ENCODE data around the gene LY9.
"Not testable (repeated sequence)": the region's sequence is repeated elsewhere in the genome, so short reads cannot be mapped to it uniquely, and the experiment has no call there.

Gene LY9

DNA sequence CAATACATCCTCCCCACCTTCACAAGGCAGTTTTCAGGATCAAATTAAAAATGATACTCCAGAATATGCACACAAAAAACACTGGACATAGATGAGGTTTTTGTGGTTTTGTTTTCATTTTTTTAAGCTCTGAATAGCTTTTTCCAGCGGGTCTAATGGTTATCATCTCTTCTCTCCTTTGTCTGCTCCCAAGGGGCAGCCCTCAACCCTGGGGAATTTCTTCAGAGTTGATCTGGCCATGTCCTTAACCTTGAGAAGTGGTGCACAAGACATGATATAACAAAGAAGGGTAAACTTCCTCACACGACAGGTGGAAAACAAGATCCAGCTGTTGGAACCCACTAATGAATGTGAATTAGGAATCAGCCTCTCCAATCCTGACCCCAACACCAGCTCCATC, 68.2 kb downstream of the LY9 start:
- DNase-seq (ENCODE audit: low spot score): no peak

DNA sequence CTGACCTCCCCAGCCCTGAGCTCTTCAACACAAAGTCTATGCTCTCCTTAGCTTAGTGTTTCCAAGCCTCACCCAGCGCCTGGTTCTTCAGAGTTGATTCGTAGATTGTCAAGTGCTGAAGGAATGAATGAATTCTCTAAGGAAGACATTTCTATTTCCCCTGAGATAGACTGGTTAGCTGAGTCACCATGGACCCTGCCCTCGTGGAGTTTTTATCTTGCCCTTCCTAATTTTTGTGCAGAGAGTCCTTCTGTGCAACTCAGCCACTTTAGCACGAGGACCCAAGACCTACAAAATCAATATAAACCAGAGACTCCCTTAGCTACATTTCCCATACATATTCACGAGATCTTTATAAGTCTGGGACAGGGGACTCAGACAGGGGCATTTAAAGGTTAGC, 69.4 kb downstream of the LY9 start:
- H3K27me3 ChIP-seq (ENCODE audit: insufficient read depth, poor library complexity, severe bottlenecking): no peaks in the 10 kb centered on the region
- H3K9me3 ChIP-seq (ENCODE audit: severe bottlenecking): no peaks in the 10 kb centered on the region
- H3K27ac ChIP-seq (ENCODE audit: poor library complexity, severe bottlenecking): no peak overlapping the region
- H3K36me3 ChIP-seq (ENCODE audit: low read depth): no peaks in the 10 kb centered on the region
- DNase-seq (ENCODE audit: low spot score): no peak
- H3K4me1 ChIP-seq (ENCODE audit: insufficient read depth, poor library complexity, severe bottlenecking): no peaks in the 10 kb centered on the region
- no peak overlapping the region for H3K4me3 ChIP-seq (ENCODE audit: severe bottlenecking)
- TF ChIP-seq, protein P1, sequence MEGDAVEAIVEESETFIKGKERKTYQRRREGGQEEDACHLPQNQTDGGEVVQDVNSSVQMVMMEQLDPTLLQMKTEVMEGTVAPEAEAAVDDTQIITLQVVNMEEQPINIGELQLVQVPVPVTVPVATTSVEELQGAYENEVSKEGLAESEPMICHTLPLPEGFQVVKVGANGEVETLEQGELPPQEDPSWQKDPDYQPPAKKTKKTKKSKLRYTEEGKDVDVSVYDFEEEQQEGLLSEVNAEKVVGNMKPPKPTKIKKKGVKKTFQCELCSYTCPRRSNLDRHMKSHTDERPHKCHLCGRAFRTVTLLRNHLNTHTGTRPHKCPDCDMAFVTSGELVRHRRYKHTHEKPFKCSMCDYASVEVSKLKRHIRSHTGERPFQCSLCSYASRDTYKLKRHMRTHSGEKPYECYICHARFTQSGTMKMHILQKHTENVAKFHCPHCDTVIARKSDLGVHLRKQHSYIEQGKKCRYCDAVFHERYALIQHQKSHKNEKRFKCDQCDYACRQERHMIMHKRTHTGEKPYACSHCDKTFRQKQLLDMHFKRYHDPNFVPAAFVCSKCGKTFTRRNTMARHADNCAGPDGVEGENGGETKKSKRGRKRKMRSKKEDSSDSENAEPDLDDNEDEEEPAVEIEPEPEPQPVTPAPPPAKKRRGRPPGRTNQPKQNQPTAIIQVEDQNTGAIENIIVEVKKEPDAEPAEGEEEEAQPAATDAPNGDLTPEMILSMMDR (IDR thresholded peaks at IDR 0.05; ENCODE audit: poor library complexity, severe bottlenecking): no peak
- no peak for ATAC-seq (ENCODE audit: low read depth)

More for the DNA sequence above, 68.2 kb downstream of the LY9 start:
- ATAC-seq (ENCODE audit: low read depth): no peak
- Histone ChIP-seq H3K27ac (ENCODE audit: poor library complexity, severe bottlenecking) (no peak overlapping the region), H3K9me3 (ENCODE audit: severe bottlenecking) (no peaks in the 10 kb centered on the region), H3K4me3 (ENCODE audit: severe bottlenecking) (no peak overlapping the region), H3K36me3 (ENCODE audit: low read depth) (no peaks in the 10 kb centered on the region), H3K4me1 (ENCODE audit: insufficient read depth, poor library complexity, severe bottlenecking) (no peaks in the 10 kb centered on the region), H3K27me3 (ENCODE audit: insufficient read depth, poor library complexity, severe bottlenecking) (no peaks in the 10 kb centered on the region)
- TF ChIP-seq, protein P1 (IDR thresholded peaks at IDR 0.05; ENCODE audit: poor library complexity, severe bottlenecking): no peak

DNA sequence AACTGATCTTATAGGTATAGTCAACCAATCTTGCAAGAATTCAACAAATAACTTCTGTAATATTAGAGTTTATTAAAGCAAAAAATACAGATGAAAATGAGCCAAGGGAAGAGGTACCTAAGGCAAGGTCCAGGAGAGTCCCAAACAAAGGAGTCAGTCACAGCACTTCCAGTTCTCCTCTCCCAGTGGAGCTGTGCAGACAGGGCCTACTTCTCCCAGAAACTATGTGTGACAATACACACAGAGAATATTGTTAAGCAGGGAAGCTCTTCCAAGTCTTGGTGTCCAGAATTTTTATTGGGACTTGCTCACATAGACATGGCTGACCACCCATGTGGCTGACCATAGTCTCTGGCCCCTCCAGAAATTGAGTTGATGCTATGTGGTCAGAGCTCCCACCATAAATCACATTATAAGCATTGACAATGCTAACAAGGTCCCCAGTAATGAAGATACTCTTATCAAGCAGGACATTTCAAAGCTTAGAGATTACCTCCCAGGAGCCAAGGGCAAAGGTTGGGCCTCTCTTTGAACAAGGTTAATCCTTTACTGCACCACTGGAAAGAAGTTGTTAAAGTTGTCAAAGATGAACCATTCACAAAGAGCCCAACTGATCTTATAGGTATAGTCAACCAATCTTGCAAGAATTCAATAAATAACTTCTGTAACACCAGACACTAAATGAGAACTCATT, 70.2 kb downstream of the LY9 start:
- no peaks in the 10 kb centered on the region for H3K9me3 ChIP-seq (ENCODE audit: severe bottlenecking)
- no peaks in the 10 kb centered on the region for H3K36me3 ChIP-seq (ENCODE audit: low read depth)
- H3K4me1 ChIP-seq (ENCODE audit: insufficient read depth, poor library complexity, severe bottlenecking): no peaks in the 10 kb centered on the region
- H3K27me3 ChIP-seq (ENCODE audit: insufficient read depth, poor library complexity, severe bottlenecking): no peaks in the 10 kb centered on the region
- no peak overlapping the region for H3K27ac ChIP-seq (ENCODE audit: poor library complexity, severe bottlenecking)
- TF ChIP-seq, protein P1 (IDR thresholded peaks at IDR 0.05; ENCODE audit: poor library complexity, severe bottlenecking): no peak
- DNase-seq (ENCODE audit: low spot score) (no peak), ATAC-seq (ENCODE audit: low read depth) (no peak)
- no peak overlapping the region for H3K4me3 ChIP-seq (ENCODE audit: severe bottlenecking)

DNA sequence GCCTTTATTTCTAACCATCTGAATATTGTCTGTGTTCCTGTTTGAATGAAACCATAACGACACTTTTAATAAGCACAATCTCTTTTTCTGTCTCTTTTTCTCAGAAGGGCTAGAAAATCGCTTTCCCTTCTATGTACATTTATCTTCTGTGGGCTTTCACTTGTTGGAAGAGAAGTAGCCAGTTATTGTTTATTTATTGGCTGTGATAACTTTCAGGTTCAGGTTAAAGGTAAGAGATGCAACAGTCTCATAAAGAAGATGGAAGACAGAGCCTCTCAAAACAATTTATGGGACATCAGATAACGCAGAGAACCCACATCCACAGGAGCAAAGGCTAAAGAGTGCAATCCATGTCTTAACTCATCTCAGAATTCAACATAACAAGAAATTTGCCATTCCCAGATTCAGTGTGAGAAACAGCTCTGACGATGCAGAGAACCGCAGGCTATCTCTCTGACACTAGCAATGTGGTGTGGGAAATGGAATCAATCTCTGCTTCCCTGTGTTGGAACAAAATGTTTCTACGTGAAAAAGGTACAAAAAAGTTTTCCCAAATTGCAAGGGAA, 70.8 kb downstream of the LY9 start:
- Histone ChIP-seq H3K27me3 (ENCODE audit: insufficient read depth, poor library complexity, severe bottlenecking) (no peaks in the 10 kb centered on the region), H3K27ac (ENCODE audit: poor library complexity, severe bottlenecking) (no peak overlapping the region), H3K9me3 (ENCODE audit: severe bottlenecking) (no peaks in the 10 kb centered on the region), H3K4me3 (ENCODE audit: severe bottlenecking) (no peak overlapping the region), H3K36me3 (ENCODE audit: low read depth) (no peaks in the 10 kb centered on the region), H3K4me1 (ENCODE audit: insufficient read depth, poor library complexity, severe bottlenecking) (no peaks in the 10 kb centered on the region)
- DNase-seq (ENCODE audit: low spot score) (no peak), ATAC-seq (ENCODE audit: low read depth) (no peak)
- TF ChIP-seq, protein P1 (IDR thresholded peaks at IDR 0.05; ENCODE audit: poor library complexity, severe bottlenecking): no peak

DNA sequence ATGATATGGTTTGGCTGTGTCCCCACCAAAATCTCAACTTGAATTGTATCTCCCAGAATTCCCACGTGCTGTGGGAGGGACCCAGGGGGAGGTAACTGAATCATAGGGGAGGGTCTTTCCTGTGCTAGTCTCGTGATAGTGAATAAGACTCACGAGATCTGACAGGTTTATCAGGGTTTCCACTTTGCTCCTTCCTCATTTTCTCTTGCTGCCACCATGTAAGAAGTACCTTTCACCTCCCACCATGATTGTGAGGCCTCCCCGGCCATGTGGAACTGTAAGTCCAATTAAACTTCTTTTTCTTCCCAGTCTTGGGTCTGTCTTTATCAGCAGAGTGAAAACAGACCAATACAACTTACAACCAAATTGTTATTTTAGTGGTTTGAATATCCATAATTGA, 71.7 kb downstream of the LY9 start:
- not testable (repeated sequence) for H3K27me3 ChIP-seq (ENCODE audit: insufficient read depth, poor library complexity, severe bottlenecking); H3K27ac ChIP-seq (ENCODE audit: poor library complexity, severe bottlenecking); ATAC-seq (ENCODE audit: low read depth); H3K4me3 ChIP-seq (ENCODE audit: severe bottlenecking); DNase-seq (ENCODE audit: low spot score); H3K9me3 ChIP-seq (ENCODE audit: severe bottlenecking); H3K4me1 ChIP-seq (ENCODE audit: insufficient read depth, poor library complexity, severe bottlenecking); H3K36me3 ChIP-seq (ENCODE audit: low read depth)
